ENCODE measurements around the gene PADI3.

DNA sequence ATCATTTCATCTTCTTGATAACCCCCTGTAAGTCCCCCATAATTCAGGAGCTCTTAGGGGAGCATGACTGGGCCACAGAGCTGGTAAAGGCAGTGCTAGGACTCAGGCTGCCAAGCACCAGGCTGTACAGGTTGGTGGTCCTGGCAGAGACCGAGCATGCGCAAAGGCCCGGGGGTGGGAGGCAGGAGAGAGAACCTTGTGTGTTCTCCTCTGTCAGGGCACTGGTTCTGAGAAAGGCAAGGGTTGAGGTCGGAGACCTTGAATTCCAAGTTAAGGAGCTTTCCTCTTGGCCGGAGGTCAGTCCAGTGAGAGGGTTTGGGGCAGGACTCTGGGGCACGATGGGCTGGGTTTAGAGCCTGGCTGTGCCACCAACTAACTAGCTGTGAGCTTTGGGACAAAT lies 23.2 kb downstream of the PADI3 start:
- TF ChIP-seq POLR2A (IDR thresholded peaks at IDR 0.05) (no peak), POLR2AphosphoS5 (IDR thresholded peaks at IDR 0.05) (no peak), EP300 (IDR thresholded peaks at IDR 0.05; ENCODE audit: low read depth) (no peak)
- TF ChIP-seq, protein P1, sequence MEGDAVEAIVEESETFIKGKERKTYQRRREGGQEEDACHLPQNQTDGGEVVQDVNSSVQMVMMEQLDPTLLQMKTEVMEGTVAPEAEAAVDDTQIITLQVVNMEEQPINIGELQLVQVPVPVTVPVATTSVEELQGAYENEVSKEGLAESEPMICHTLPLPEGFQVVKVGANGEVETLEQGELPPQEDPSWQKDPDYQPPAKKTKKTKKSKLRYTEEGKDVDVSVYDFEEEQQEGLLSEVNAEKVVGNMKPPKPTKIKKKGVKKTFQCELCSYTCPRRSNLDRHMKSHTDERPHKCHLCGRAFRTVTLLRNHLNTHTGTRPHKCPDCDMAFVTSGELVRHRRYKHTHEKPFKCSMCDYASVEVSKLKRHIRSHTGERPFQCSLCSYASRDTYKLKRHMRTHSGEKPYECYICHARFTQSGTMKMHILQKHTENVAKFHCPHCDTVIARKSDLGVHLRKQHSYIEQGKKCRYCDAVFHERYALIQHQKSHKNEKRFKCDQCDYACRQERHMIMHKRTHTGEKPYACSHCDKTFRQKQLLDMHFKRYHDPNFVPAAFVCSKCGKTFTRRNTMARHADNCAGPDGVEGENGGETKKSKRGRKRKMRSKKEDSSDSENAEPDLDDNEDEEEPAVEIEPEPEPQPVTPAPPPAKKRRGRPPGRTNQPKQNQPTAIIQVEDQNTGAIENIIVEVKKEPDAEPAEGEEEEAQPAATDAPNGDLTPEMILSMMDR (IDR thresholded peaks at IDR 0.05), result no peak
